NCI-H2171 treated with DMSO at 0.1 percent for 48 hours (cell line): Measurements from ENCODE around the gene KANK4.

Experiments used
- DNase-seq: peaks from one replicate; lab custom pipeline; 2025; lab: John Stamatoyannopoulos, UW

Gene KANK4

DNA sequence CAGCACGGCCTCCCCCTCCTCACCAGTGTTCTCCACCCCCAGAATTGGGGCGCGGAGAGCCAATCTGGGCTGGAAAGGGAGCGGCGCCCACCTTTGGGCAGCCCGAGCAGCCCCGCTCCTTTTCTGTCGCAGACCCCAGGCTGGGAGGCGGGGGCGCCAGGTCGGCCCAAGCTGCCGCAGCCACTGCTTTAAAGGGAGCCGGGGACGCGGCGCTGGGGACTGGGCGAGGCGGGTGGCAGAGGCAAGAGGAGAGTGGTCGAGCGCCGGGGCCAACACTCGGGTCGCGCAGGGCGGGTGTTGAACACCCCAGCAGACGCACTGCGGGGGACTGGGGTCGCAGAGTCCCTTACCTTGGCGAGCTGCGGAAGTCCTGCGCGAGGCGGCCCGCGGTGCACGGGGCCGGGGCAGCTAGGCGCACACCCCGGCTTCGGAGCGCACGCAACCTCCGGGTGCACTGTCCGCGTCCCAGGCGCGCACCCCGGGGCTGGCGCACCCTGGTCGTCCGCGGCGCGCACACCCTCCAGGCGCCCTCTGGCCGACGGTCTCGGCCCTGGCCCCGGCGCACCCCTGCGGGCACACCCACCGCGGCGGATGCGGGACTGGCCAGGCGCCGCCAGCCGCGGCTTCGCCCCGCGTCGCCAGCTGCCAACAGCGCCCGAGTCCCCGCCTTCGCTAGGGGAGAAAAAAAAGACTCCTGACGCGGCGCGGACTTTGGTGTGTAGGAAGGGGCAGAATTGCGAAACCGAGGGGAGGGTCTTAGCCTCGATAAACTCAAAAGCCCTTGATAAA is at the start of gene KANK4:
KANK4 (minus strand) TSS at position 679 of the 789 bp plus-strand sequence. CDS start 37,870 bp downstream, outside the sequence.
- DNase-seq = peak; percentile 55

DNA sequence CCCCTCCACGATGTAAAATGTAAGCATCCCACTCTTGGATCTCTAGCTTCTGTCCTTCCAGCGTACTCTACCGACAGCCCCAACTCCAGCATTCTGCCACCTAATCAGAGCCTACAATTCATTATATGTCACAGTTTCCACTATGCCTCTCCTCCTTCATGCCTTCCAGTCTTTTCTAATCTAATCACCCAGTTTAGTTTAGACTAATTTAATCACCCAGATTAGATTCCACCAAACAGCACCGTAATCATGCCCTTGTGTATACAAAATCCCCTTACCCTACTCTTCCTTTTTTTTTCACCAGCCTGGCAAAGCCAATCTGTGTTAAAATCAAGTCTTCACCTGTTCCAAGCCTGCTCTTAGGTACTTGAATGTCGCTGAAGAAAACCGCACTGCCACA is 49.8 kb upstream of the KANK4 start:
- peak; percentile 62 for DNase-seq

DNA sequence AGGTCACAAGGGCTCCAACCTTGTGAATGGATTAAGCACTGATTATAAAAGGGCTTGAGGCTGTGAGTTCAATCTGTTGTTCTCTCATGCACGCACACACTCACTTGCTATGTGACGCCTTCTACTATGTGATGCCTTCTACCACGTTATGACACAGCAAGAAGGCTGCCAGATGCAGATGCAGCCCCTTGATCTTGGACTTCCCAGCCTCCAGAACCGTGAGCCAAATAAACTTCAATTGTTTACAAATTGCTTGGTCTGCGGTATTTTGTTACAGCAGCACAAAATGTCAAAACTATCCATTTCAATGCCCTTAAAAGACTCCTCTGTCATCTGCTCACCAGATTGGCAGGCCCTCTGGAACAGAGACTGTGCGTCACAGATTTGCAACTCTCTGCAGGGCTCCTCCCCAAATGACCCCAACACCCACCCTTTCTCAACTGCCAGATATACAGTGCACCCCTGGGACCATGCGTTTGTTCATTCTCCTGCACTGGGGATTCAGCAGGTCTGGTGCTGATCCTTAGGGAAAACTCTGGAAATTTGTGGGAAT is 47.8 kb upstream of the KANK4 start:
- peak; percentile 91 for DNase-seq

DNA sequence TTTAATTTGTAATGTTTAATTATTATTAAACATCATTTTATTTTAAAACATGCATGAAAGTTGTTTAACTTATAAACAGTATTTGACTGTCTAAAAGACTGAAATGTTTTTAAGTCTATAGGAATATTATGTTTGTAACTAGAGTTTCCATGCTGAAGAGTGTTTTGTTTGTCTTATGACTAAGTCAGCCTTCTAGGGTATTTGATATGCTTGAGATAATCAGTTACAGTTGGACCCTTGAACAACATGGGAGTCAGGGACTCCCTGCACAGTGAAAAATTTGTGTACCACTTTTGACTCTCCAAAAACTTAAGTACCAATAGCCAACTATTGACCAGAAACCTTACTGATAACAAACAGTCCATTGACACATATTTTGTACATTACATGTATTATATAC is 45.5 kb upstream of the KANK4 start:
- DNase-seq = peak; percentile 13

DNA sequence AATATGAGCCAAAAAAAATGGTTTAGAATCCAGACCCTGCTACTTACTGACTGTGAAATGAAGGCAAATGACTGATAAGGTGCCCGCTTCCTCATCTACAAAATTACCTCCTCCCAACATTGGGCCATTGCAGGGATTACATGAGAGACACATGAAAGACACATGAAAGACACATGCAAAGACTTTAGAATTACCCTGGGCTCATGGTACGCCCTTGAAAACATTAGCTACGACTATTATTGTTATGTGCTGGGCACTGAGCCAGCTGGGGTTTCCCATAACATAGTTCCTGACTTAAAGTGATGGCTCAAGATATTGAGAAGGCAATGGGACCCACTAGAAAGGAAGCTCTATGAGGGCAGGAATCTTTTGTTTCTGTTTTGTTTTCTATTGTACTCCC is 43.7 kb upstream of the KANK4 start:
- DNase-seq = no peak

DNA sequence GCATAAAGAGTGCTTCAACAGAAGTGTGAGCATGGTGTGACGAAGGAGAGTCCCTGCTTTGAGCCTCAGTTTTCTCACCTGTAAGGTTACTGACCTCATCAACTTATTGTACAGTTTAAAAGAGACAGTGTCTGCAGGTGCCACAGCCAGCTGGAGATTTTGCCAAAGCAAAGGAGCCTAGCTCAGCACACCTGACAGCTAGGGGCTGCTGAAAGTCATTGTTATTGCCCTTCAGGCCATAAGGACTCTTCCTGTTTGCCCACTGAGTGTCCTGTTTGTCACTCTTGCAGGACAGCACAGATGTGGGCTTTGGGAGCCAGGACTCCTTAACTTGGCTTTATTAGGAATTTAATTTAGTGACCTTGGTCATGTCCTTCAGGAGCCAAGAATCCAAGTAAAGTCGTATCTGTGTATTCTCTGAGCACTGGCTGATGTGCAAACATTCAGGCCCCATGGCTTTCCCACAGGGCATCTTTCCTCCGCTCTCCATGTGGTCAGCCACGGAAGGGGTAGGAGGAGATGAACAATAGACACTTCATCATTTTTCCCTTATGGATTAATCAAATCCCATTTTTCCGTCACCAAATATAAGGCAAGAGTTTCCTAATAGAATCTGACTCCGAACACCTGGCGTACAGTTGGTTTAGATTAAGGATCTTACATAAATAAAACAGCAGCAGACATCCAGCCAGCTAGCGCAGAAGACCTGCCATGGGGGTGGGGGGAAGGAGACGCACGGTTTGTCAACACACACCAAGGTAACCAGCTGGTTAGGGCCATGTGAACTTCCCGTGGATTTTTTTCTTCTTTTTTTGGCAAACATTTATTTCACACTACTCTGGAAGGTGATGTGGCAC is 43.1 kb upstream of the KANK4 start:
- peak; percentile 90 for DNase-seq

DNA sequence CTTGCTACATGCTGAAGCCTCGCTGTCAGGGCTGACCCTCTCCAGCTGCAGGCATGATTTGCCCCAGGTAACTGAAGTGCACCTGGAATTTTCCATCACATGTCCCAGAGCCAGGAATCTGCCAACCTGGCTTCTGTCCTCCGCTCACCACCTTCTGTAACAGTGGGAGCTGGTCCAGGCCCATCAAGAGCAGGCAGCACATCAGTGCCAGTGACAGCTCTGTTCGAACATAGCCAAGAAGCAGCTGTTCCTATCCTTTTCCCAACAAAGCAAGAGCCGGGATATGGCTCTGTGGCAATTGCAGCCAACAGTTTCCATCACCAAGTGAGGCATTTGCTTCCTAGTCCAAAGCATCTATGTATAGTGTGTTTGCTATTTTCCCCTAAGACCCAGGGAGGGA is 42.2 kb upstream of the KANK4 start:
- DNase-seq = peak; percentile 51

DNA sequence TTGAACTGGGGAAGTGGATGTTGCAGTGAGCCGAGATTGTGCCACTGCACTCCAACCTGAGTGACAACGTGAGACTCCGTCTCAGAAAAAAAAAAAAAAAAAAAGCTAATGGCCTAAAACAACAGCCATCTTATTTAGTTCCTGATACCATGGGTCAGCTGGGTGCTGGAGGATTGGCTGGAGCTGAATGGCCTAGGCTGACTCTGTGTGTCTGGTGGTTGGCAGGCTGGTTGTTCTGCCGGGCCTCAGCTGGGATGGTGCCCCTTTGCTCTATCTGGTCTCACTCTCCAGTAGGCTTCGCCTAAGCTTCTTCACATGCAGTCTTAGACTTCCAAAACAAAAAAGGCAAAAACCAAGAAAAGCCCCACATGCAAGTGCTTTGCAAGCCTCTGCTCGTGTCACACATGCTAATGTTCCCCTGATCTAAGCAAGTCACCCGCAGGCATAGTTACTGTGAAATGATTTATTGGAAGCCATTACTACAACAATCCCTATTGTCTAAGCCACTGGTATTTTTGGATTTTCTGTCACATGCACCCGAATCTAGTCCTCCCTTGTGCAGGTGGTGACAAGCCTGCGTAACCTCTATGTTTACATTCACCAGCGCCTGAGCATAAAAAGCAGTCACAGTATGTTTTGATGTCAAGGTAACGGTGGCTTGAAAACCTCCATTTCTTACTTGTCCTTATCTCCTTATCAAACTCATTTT is 39.6 kb upstream of the KANK4 start:
- peak; percentile 72 for DNase-seq

DNA sequence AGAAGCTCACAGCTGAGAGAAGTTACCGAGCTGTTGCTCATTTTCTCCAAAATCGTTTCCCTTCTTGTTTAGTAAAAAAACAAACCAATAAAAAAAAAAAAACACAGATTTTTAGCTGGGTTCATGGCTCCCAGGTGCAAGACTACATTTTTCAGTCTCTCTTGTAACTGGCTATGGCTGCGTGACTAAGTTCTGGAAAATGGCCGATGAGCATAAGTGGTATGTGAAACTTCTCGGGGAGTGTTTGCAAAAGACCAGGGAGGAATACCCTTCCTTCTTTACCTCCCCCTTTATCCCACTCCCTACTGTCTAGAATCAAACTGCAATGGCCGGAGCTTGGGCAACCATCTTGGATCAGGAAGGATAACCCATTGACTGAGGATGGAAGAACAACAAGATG is 38.7 kb upstream of the KANK4 start:
- no peak for DNase-seq

DNA sequence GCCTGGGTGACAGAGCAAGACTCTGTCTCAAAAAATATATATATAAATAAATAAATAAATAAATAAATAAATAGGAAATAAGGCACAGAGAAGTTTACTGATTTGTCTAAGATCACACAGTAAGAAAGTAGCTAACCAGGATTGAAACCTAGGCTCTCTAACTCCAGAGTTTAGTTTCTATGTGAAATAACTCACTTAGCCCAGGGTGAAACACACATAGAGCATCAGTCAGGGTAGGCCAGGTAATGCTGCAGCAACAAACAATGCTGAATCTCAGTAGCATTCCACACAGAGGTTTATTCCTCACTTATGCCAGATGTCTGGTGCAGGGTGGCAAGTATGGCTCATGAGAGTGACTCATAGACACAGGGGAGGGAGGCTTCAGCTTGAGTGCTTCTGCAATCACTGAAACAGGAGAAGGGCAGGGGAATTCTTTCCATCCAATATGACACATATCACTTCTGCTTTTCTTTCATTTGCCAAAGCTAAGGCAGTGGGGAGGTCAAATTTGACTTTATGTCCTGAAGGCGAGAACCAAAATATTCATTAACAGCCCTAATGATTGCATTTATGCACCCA is 37.1 kb upstream of the KANK4 start:
- peak; percentile 77 for DNase-seq

DNA sequence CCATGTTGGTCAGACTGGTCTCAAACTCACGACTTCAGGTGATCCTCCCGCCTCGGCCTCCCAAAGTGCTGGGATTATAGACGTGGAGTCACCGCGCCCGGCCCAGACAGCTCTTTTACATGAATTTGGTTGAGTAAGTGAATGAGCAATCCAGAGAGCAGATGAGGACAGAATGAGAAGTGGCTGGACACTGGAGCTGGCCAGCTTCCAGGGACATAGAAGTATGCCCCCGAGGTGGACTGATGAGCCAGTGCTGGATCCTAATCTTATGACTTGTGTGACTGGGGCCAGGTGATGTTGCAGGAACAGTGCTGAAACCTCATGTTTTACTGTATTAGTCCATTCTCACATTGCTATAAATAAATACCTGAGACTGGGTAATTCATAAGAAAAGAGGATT is 35.9 kb upstream of the KANK4 start:
- DNase-seq = no peak

DNA sequence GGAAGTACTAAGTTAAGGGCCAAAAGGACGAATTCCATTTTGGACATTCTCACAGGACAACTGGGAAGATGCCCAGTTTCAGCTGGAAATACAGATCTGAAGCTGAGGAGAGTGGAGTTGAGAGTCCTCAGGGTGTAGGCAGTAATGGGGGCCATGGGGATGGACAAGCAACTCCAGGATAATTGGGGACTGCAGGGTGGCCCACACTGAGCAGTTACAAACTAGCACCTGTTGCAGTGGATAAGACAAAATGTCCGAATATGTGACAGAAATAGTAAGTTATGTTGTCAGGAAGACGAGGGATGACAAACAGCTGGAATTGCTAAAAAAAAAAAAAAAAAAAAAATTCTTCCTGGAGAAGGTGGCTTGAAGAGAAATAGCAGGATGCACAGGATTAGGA is 34.6 kb upstream of the KANK4 start:
- DNase-seq = no peak

DNA sequence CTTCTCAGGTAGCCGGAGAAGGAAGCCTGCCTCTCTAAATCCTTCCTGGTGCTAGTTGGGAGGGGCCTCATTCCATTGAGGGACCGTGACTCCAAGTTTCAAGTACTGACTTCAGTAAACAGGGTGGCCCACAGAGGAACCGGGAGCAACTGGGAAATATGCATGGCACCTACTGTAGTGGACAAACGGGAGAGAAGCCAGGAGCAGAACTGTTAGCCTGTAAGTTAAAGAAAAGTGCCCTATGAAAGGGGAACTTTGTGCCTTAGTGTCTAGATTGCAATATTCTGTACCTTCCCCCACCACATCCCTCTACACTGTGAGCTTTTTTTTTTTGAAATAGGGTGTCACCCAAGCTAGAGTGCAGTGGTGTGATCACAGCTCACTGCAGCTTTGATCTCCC is 33.2 kb upstream of the KANK4 start:
- no peak for DNase-seq

DNA sequence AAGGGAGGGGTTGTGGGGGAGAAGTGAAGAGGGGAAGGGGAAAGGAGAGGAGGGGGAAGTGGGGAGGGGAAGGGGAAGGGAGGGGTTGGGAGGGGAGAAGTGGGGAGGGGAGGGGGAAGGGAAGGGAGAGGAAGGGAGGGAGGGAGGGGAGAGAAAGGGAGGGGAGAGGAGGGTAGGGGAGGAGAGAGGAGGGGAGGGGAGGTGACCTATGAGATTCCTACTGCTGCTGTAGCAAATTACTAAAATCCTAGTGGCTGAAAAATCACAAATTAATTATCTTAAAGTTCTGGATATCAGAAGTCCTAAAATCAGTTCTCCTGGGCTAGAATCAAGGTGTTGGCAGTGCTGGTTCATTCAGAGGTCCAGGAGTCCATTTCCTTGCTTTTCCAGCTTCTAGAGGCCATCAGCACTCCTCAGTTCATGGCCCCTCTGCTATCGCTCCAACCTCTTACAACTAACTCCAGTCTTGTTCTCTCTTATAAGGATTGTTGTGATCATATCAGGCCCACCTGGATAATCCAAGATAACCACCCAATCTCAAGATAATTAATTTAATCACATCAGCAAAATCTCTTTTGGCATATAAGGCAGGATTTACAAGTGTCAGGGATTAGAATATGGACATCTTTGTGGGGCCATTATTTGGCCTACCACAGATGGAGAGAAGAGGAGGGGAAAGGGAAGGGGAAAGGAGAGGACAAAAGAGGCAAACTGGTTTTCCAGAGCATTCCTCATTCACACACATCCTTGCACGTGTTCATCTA is 30.4 kb upstream of the KANK4 start:
- no peak for DNase-seq

DNA sequence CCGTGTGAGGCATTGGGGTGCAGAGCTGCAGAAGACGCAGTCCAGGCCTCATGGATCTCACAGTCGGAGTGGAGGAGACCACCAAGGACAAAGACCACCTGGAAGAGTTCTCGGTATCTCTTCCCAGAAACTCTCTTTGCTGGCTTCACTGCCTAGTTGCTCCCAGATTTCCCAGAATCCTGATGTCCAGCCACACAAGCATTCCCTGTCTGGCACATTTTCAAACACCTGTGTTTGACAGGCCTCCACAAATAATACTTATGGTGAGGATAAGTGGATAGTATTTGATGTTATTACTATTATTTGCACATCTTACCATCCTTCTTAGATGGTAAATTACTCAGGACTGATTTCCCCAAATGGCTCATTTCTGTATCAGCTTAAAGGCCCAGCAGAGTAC is 27.7 kb upstream of the KANK4 start:
- DNase-seq = no peak

DNA sequence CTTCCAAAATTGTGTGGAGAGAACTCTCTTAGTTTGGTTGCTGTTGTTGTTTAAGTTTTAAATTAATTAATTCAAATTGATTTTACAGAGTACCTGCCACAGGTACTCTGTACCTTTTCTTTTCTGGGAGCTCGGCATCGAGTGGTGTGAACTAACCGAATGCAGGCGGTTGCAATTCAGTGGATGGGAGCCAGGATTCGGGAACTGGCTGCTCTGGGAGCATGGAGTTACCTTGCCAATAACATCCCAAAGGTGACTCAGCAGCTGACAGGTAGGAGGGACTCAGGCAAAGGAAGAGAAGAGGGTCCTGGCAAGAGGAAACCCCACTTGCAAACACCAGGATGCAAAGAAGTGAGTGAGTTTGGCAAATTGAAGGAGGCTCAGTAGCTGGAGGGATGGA is 24.7 kb upstream of the KANK4 start:
- no peak for DNase-seq

DNA sequence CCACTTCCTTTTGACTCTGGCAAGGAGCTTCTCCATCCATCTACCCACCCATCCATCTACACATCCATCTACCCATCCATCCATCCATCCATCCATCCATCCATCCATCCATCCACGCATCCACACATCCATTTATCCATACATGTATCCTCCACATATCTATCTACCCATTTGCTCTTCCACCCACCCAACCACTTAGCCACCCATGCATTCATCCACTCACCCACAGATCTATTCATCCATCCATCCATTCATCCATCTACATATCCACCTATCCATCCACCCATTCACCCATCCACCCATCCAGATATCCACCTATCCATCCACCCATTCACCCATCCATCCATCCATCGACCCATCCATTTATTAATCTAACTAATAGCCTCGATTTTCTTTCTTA is 23.0 kb upstream of the KANK4 start:
- no peak for DNase-seq

DNA sequence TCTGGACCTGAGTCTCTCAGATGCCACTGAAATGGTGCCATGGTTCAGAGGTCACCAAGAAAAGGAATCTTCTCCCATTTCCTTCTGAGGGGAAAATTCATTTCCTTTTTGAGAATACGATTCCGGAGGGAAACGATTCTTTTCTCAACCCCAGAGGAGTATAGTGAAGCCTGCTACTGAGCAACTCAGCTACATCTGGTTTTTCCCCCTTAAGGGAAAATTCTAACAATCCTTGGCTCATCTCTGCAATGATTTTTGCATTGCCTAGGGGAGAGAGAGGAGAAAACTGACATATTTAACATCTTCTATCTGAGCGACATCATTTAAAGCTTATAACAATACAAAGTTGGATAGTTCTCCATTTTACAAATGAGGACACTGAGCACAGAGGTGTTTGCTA is 22.4 kb upstream of the KANK4 start:
- no peak for DNase-seq

DNA sequence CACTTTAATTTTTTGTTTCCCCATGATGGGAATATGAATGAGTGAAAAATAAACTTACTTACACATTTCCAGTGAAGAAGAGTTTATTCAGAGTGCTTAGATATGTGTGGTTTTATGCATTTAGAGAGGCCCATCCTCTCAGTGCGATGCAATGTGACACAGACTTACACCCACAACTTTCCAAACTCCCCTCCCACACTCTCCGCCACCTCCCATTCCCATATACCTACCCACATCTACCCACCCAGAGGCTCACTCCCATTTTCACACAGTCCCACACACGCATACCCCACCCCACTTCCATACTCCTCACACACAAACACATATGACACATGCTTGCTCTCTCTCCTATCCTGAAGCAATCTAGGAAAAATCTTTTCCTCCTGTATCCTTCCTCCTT is 21.9 kb upstream of the KANK4 start:
- no peak for DNase-seq

DNA sequence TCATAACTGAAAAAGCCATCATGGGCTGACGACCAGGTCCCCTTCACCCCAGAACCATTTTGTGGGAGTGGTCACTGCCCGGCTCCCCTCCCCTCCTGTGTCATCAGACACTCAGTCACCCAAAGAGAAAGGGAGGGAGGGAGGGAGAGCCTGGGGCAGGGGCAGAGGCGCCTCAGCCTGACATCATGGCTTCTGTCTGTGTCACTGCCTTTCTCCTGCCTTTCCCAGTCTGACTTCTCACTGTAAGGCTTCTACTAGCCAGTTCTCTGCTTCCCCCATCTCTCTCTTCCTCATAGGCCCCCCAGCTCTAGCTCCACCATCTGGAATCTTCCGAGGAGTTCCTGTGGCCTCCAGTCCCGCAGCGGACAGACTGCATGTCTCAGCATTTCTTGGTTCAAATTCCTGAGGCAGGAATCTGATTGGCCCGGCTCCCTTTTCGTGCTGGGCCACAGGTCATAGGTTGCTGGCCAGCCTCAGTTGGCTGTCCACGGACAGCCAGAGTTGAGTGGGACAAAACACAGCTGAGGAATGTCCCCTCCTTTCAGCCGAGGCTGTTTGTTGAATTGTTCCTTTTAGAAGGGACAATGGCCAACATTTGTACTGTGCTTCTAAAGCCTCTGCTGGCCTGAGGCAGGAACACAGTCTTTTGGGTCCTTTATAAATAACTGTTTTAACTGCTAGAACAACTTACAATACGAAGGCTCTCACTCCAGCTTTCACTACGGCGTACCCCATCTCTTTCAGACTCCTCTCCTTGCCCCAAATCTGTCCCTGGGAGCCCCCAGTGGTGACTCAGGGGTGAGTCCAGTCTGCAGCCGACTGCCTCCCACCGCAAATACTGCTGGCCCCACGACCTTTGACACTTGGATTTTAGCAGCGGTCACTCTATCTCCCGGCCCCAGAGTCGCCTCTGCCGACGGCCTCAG is 18.7 kb upstream of the KANK4 start:
- no peak for DNase-seq
